GM23338 (cell line): Measurements from ENCODE around the gene WNT5B. TPM values are rescaled to one million over a fixed set of nuclear protein-coding genes. Genes with fewer than 3 reads are reported as not detected.

ENCODE experiments used
- ATAC-seq: fragments of 200-7000 bp; cut with Tn5 transposase; 3 replicates; pipeline ENCODE4 v1.9.1; 2020
- DNase-seq: peaks from one replicate; pipeline ENCODE4 v3.0.0-alpha.2; 2015; ENCODE audit warnings: low spot score
- H2AFZ ChIP-seq: fragments of 200-600 bp; sonication (generic); 2 replicates; pipeline ENCODE4 v1.8.0; 2016; ENCODE audit warnings: antibody characterized with exemption, mild to moderate bottlenecking, moderate library complexity
- H3F3A ChIP-seq: fragments of 200-600 bp; sonication (generic); replicated peaks from 2 replicates; pipeline ENCODE4 v1.8.0; 2017; ENCODE audit warnings: antibody characterized with exemption, mixed run types, low read depth
- H3K27ac ChIP-seq: fragments of 200-600 bp; sonication (generic); 2 replicates; pipeline ENCODE4 v1.6.1; 2016; ENCODE audit warnings: low read depth
- H3K27me3 ChIP-seq: fragments of 200-600 bp; sonication (generic); 2 replicates; pipeline ENCODE4 v1.8.0; 2016; ENCODE audit warnings: mild to moderate bottlenecking, mixed run types, moderate library complexity; ENCODE audit not compliant: insufficient read depth
- H3K36me3 ChIP-seq: fragments of 200-600 bp; sonication (generic); 2 replicates; pipeline ENCODE4 v1.8.0; 2016; ENCODE audit warnings: mild to moderate bottlenecking; ENCODE audit not compliant: insufficient read depth
- H3K4me1 ChIP-seq: fragments of 200-600 bp; sonication (generic); 2 replicates; pipeline ENCODE4 v1.8.0; 2016; ENCODE audit warnings: mild to moderate bottlenecking, moderate library complexity; ENCODE audit not compliant: insufficient read depth
- H3K4me2 ChIP-seq: fragments of 200-600 bp; sonication (generic); 2 replicates; pipeline ENCODE4 v1.7.1; 2017; ENCODE audit warnings: mixed run types
- H3K4me3 ChIP-seq: fragments of 200-600 bp; sonication (generic); 2 replicates; pipeline ENCODE4 v1.6.1; 2016; ENCODE audit warnings: mixed run types
- H3K79me2 ChIP-seq: fragments of 200-600 bp; sonication (generic); replicated peaks from 2 replicates; pipeline ENCODE4 v1.8.0; 2017; ENCODE audit warnings: mild to moderate bottlenecking; ENCODE audit not compliant: insufficient read depth
- H3K9me2 ChIP-seq: fragments of 200-600 bp; sonication (generic); 2 replicates; pipeline ENCODE4 v1.8.0; 2017; ENCODE audit not compliant: insufficient read depth
- H4K20me1 ChIP-seq: fragments of 200-600 bp; sonication (generic); replicated peaks from 2 replicates; pipeline ENCODE4 v1.8.0; 2017; ENCODE audit warnings: mild to moderate bottlenecking; ENCODE audit not compliant: insufficient read depth
- H3K27ac Mint-ChIP-seq: 2 replicates; pipeline ENCODE4 v1.8.0; 2020; ENCODE audit warnings: inconsistent platforms, mild to moderate bottlenecking, moderate library complexity, mixed read lengths
- H3K27me3 Mint-ChIP-seq: 3 replicates; pipeline ENCODE4 v1.8.0; 2022; ENCODE audit warnings: low read depth, mild to moderate bottlenecking, moderate library complexity, mixed read lengths, inconsistent platforms; ENCODE audit not compliant: insufficient read depth, poor library complexity
- H3K36me3 Mint-ChIP-seq: 3 replicates; pipeline ENCODE4 v1.8.0; 2021; ENCODE audit warnings: low read depth, mild to moderate bottlenecking, inconsistent platforms, moderate library complexity, mixed read lengths
- H3K4me1 Mint-ChIP-seq: 3 replicates; pipeline ENCODE4 v1.8.0; 2020; ENCODE audit warnings: mild to moderate bottlenecking, inconsistent platforms, mixed read lengths
- H3K4me3 Mint-ChIP-seq: 3 replicates; pipeline ENCODE4 v1.8.0; 2021; ENCODE audit warnings: moderate library complexity, mild to moderate bottlenecking, inconsistent platforms, mixed read lengths
- H3K9me3 Mint-ChIP-seq: 3 replicates; pipeline ENCODE4 v1.8.0; 2020; ENCODE audit warnings: moderate library complexity, mild to moderate bottlenecking, inconsistent platforms, mixed read lengths
- CREB1 ChIP-seq: fragments of 250-450 bp; sonication (Bioruptor Pico); IDR thresholded peaks from 2 replicates; pipeline ENCODE4 v1.5.0; 2020; ENCODE audit warnings: low read depth, mild to moderate bottlenecking, moderate library complexity
- EZH2 ChIP-seq: fragments of 200-600 bp; sonication (generic); IDR thresholded peaks from one replicate; pipeline ENCODE4 v1.8.0; 2017; ENCODE audit warnings: antibody characterized with exemption, mild to moderate bottlenecking, low read depth; ENCODE audit not compliant: unreplicated experiment
- EZH2phosphoT487 ChIP-seq: fragments of 200-600 bp; sonication (generic); IDR thresholded peaks from one replicate; pipeline ENCODE4 v1.8.1; 2018; ENCODE audit warnings: antibody characterized with exemption; ENCODE audit not compliant: unreplicated experiment
- JUNB ChIP-seq: IDR thresholded peaks from one replicate; pipeline ENCODE4 v1.6.1; 2016; ENCODE audit warnings: antibody characterized with exemption; ENCODE audit not compliant: unreplicated experiment
- NANOG ChIP-seq: IDR thresholded peaks from 2 replicates; pipeline ENCODE4 v1.6.1; 2016; ENCODE audit warnings: antibody characterized with exemption, borderline replicate concordance
- POLR2AphosphoS5 ChIP-seq: IDR thresholded peaks from 2 replicates; pipeline ENCODE4 v1.6.1; 2016; ENCODE audit warnings: antibody characterized with exemption, low read depth
- STAT1 ChIP-seq: IDR thresholded peaks from one replicate; pipeline ENCODE4 v1.6.1; 2016; ENCODE audit warnings: antibody characterized with exemption; ENCODE audit not compliant: unreplicated experiment
- ZNF114 ChIP-seq: fragments of 250-450 bp; sonication (Bioruptor Pico); IDR thresholded peaks from 2 replicates; pipeline ENCODE4 v1.5.0; 2020; ENCODE audit warnings: mild to moderate bottlenecking, moderate library complexity
- ZNF331 ChIP-seq: fragments of 250-450 bp; sonication (Bioruptor Pico); IDR thresholded peaks from 2 replicates; pipeline ENCODE4 v1.5.0; 2020; ENCODE audit warnings: low read depth, mild to moderate bottlenecking, moderate library complexity
- polyA plus RNA-seq: library from polyadenylated mRNA; unstranded; fragments of >200 nt; fragmentation: Nextera tagmentation; extraction: Ambion mirVana; gene quantifications from 2 replicates; pipeline ENCODE4 v1.2.1, GENCODE V29; 2016
- total RNA-seq: library from RNA; depleted of rRNA; stranded (reverse); fragments of >200 nt; shearing (Covaris generic); gene quantifications from 2 replicates; pipeline ENCODE4 v1.2.3, GENCODE V29; 2014
- TF ChIP-seq, protein P1 (sequence below): IDR thresholded peaks from 2 replicates; pipeline ENCODE4 v1.6.1; 2016; ENCODE audit warnings: antibody characterized with exemption
- TF ChIP-seq, protein P2 (sequence below), 2 experiments: fragments of 200-600 bp in 1 of 2; sonication (generic) in 1 of 2; conservative IDR thresholded peaks; 2 replicates each; pipeline versions ENCODE4 v1.5.1 to v1.6.1; 2016 to 2017; ENCODE audit warnings: antibody characterized with exemption in 2 of 2, low read depth in 2 of 2, mild to moderate bottlenecking in 2 of 2, moderate library complexity in 1 of 2
- TF ChIP-seq, protein P3 (sequence below): fragments of 250-450 bp; sonication (Bioruptor Pico); IDR thresholded peaks from 2 replicates; pipeline ENCODE4 v1.5.0; 2020; ENCODE audit warnings: mild to moderate bottlenecking, moderate library complexity
- TF ChIP-seq, protein P4 (sequence below): IDR thresholded peaks from one replicate; pipeline ENCODE4 v1.6.1; 2018; ENCODE audit warnings: antibody characterized with exemption; ENCODE audit not compliant: unreplicated experiment

The WNT5B gene
- total and polyA plus RNA-seq, 2 experiments from 2014 or later, result 1.4 to 2.7 TPM

DNA sequence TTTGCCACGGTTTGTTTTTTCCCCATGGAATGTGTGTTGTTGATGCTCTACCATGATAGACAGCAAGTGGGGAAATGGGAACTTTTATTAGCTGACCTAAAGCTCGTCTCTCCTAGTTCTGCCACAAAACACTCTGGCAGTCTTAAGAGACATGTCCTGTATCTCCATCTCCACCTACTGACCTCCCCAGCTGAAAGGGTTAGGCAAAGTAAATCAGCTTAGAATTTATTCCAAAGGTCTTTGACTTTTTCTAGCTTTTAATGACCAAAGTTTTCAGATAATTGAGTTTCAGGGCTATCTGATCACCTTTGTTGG is 52.4 kb downstream of the WNT5B start:
- Histone ChIP-seq H3K4me3 (no peak overlapping the region), H3K4me1 (no peaks in the 10 kb centered on the region), H2AFZ (0 out of 2 replicates have a peak overlapping the region, but pooled peaks have one; percentile 25), H3F3A (no peaks in the 10 kb centered on the region), H3K27me3 (no peaks in the 10 kb centered on the region), H4K20me1 (no peaks in the 10 kb centered on the region), H3K9me2 (0 out of 2 replicates have a peak, but pooled peaks cover 4% of the 10 kb centered on the region), H3K36me3 (no peaks in the 10 kb centered on the region), H3K27ac (no peak overlapping the region), H3K79me2 (no peaks in the 10 kb centered on the region), H3K4me2 (no peak overlapping the region)
- Mint-ChIP-seq H3K27ac (no peak overlapping the region), H3K36me3 (no peaks in the 10 kb centered on the region), H3K4me1 (no peaks in the 10 kb centered on the region), H3K27me3 (peaks cover 4% of the 10 kb centered on the region), H3K9me3 (peaks cover 2% of the 10 kb centered on the region; the same call in 1 of the 3 replicates), H3K4me3 (no peak overlapping the region)
- ATAC-seq (no peak), DNase-seq (no peak)
- no peak for TF ChIP-seq NANOG
- no peak for TF ChIP-seq JUNB
- no peak for TF ChIP-seq ZNF331 (CRISPR knock-in tag)
- no peak for TF ChIP-seq CREB1 (CRISPR knock-in tag)
- TF ChIP-seq, protein P1, sequence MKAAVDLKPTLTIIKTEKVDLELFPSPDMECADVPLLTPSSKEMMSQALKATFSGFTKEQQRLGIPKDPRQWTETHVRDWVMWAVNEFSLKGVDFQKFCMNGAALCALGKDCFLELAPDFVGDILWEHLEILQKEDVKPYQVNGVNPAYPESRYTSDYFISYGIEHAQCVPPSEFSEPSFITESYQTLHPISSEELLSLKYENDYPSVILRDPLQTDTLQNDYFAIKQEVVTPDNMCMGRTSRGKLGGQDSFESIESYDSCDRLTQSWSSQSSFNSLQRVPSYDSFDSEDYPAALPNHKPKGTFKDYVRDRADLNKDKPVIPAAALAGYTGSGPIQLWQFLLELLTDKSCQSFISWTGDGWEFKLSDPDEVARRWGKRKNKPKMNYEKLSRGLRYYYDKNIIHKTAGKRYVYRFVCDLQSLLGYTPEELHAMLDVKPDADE, result no peak
- TF ChIP-seq EZH2phosphoT487, result no peak
- TF ChIP-seq, protein P2, sequence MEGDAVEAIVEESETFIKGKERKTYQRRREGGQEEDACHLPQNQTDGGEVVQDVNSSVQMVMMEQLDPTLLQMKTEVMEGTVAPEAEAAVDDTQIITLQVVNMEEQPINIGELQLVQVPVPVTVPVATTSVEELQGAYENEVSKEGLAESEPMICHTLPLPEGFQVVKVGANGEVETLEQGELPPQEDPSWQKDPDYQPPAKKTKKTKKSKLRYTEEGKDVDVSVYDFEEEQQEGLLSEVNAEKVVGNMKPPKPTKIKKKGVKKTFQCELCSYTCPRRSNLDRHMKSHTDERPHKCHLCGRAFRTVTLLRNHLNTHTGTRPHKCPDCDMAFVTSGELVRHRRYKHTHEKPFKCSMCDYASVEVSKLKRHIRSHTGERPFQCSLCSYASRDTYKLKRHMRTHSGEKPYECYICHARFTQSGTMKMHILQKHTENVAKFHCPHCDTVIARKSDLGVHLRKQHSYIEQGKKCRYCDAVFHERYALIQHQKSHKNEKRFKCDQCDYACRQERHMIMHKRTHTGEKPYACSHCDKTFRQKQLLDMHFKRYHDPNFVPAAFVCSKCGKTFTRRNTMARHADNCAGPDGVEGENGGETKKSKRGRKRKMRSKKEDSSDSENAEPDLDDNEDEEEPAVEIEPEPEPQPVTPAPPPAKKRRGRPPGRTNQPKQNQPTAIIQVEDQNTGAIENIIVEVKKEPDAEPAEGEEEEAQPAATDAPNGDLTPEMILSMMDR (conservative IDR thresholded peaks at IDR 0.05; ENCODE audit: low read depth in 2 of 2), result no peak
- TF ChIP-seq EZH2, result no peak
- no peak for TF ChIP-seq STAT1
- TF ChIP-seq POLR2AphosphoS5, result no peak
- TF ChIP-seq, protein P3, sequence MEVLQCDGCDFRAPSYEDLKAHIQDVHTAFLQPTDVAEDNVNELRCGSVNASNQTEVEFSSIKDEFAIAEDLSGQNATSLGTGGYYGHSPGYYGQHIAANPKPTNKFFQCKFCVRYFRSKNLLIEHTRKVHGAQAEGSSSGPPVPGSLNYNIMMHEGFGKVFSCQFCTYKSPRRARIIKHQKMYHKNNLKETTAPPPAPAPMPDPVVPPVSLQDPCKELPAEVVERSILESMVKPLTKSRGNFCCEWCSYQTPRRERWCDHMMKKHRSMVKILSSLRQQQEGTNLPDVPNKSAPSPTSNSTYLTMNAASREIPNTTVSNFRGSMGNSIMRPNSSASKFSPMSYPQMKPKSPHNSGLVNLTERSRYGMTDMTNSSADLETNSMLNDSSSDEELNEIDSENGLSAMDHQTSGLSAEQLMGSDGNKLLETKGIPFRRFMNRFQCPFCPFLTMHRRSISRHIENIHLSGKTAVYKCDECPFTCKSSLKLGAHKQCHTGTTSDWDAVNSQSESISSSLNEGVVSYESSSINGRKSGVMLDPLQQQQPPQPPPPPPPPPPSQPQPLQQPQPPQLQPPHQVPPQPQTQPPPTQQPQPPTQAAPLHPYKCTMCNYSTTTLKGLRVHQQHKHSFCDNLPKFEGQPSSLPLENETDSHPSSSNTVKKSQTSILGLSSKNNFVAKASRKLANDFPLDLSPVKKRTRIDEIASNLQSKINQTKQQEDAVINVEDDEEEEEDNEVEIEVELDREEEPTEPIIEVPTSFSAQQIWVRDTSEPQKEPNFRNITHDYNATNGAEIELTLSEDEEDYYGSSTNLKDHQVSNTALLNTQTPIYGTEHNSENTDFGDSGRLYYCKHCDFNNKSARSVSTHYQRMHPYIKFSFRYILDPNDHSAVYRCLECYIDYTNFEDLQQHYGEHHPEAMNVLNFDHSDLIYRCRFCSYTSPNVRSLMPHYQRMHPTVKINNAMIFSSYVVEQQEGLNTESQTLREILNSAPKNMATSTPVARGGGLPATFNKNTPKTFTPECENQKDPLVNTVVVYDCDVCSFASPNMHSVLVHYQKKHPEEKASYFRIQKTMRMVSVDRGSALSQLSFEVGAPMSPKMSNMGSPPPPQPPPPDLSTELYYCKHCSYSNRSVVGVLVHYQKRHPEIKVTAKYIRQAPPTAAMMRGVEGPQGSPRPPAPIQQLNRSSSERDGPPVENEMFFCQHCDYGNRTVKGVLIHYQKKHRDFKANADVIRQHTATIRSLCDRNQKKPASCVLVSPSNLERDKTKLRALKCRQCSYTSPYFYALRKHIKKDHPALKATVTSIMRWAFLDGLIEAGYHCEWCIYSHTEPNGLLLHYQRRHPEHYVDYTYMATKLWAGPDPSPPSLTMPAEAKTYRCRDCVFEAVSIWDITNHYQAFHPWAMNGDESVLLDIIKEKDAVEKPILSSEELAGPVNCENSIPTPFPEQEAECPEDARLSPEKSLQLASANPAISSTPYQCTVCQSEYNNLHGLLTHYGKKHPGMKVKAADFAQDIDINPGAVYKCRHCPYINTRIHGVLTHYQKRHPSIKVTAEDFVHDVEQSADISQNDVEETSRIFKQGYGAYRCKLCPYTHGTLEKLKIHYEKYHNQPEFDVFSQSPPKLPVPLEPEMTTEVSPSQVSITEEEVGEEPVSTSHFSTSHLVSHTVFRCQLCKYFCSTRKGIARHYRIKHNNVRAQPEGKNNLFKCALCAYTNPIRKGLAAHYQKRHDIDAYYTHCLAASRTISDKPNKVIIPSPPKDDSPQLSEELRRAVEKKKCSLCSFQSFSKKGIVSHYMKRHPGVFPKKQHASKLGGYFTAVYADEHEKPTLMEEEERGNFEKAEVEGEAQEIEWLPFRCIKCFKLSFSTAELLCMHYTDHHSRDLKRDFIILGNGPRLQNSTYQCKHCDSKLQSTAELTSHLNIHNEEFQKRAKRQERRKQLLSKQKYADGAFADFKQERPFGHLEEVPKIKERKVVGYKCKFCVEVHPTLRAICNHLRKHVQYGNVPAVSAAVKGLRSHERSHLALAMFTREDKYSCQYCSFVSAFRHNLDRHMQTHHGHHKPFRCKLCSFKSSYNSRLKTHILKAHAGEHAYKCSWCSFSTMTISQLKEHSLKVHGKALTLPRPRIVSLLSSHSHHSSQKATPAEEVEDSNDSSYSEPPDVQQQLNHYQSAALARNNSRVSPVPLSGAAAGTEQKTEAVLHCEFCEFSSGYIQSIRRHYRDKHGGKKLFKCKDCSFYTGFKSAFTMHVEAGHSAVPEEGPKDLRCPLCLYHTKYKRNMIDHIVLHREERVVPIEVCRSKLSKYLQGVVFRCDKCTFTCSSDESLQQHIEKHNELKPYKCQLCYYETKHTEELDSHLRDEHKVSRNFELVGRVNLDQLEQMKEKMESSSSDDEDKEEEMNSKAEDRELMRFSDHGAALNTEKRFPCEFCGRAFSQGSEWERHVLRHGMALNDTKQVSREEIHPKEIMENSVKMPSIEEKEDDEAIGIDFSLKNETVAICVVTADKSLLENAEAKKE (CRISPR knock-in tag), result no peak
- TF ChIP-seq ZNF114 (CRISPR knock-in tag), result no peak
- TF ChIP-seq, protein P4, sequence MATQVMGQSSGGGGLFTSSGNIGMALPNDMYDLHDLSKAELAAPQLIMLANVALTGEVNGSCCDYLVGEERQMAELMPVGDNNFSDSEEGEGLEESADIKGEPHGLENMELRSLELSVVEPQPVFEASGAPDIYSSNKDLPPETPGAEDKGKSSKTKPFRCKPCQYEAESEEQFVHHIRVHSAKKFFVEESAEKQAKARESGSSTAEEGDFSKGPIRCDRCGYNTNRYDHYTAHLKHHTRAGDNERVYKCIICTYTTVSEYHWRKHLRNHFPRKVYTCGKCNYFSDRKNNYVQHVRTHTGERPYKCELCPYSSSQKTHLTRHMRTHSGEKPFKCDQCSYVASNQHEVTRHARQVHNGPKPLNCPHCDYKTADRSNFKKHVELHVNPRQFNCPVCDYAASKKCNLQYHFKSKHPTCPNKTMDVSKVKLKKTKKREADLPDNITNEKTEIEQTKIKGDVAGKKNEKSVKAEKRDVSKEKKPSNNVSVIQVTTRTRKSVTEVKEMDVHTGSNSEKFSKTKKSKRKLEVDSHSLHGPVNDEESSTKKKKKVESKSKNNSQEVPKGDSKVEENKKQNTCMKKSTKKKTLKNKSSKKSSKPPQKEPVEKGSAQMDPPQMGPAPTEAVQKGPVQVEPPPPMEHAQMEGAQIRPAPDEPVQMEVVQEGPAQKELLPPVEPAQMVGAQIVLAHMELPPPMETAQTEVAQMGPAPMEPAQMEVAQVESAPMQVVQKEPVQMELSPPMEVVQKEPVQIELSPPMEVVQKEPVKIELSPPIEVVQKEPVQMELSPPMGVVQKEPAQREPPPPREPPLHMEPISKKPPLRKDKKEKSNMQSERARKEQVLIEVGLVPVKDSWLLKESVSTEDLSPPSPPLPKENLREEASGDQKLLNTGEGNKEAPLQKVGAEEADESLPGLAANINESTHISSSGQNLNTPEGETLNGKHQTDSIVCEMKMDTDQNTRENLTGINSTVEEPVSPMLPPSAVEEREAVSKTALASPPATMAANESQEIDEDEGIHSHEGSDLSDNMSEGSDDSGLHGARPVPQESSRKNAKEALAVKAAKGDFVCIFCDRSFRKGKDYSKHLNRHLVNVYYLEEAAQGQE, result no peak
